Fibroblast of pulmonary artery (primary cell): Measurements from ENCODE around the gene DHCR24.

Experiments
- DNase-seq: peaks from one replicate; pipeline ENCODE4 v3.0.0-alpha.2; 2010; ENCODE audit warnings: low read depth
- H3K4me3 ChIP-seq: replicated peaks from 2 replicates; pipeline ENCODE4 v1.5.1; 2011; ENCODE audit warnings: low read depth, mild to moderate bottlenecking, control low read depth, low read length, moderate library complexity
- TF ChIP-seq, protein P1 (sequence below): IDR thresholded peaks from 2 replicates; pipeline ENCODE4 v1.5.1; 2011; ENCODE audit warnings: mild to moderate bottlenecking, control low read depth, low read length, inconsistent platforms; ENCODE audit errors: missing control alignments

DHCR24 gene

DNA sequence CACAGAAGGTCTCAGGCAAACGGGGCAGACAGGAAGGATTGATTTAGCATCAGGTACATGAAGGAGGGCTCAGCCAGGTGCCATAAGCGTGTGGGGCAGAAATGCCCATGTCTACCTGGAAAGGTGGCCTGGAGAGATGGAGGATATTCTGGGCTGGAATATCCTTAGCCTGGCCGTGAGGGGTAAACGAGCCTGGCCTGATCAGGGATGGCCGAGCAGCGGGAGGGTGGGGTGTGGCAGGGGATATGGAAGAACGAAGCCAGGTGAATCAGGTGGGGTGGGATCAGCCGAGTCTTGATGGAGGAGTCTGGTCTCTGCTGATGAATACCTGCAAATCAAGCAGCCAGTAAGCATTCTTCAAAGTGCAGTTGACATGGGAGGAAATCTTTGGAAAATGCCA lies 50.4 kb downstream of the DHCR24 start:
- DNase-seq = no peak
- TF ChIP-seq, protein P1, sequence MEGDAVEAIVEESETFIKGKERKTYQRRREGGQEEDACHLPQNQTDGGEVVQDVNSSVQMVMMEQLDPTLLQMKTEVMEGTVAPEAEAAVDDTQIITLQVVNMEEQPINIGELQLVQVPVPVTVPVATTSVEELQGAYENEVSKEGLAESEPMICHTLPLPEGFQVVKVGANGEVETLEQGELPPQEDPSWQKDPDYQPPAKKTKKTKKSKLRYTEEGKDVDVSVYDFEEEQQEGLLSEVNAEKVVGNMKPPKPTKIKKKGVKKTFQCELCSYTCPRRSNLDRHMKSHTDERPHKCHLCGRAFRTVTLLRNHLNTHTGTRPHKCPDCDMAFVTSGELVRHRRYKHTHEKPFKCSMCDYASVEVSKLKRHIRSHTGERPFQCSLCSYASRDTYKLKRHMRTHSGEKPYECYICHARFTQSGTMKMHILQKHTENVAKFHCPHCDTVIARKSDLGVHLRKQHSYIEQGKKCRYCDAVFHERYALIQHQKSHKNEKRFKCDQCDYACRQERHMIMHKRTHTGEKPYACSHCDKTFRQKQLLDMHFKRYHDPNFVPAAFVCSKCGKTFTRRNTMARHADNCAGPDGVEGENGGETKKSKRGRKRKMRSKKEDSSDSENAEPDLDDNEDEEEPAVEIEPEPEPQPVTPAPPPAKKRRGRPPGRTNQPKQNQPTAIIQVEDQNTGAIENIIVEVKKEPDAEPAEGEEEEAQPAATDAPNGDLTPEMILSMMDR = no peak
- H3K4me3 ChIP-seq = no peak overlapping the region

DNA sequence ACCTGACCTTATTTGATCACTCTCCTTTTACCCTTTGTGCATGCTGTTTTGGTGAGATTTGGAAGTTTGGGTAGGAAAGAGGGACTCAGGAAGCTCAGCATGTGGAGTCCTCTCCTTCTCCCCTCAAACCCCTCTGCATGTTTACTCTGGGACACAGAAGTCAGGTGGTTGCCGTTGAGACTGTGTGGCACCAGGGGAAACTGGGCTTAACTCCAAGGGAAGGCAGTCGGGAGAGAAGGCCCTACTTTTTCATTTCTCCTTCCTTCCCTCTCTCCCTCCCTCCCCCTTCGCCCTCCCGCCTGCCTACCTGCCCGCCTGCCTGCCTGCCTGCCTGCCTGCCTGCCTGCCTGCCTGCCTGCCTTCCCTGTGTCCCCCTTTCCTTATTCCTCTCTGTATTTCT lies 51.0 kb downstream of the DHCR24 start:
- TF ChIP-seq, protein P1 = no peak
- no peak for DNase-seq
- no peak overlapping the region for H3K4me3 ChIP-seq

DNA sequence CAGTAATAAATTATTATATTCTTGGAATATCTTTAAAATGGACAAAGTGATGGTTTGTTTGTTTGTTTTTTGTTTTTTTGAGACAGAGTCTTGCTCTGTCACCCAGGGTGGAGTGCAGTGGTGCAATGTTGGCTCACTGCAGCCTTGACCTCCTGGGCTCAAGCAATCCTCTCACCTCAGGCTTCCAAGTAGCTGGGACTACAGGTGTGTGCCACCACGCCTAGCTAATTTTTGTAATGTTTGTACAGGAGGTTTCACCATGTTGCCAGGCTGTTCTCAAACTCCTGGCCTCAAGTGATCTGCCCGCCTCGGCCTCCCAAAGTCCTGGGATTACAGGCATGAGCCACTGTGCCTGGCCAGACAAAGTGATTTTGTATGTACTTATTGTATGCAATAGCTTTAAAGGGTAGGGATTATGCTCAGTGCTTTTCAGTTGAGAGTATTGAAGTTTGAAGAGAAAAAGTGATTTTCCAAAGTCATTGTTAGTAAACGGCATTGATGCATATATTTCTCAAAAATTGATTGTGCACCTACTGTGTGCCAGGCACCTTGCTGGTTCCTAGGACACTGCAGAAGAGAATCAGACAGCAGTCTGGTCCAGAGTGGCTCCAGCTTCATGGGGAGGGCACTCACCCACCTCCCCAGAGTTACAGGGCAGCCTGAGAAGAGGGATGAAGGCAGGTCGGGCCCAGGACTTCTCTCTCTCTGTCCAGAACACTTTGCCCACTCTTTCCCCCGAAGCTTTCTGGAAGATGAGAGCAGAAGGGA lies 51.7 kb downstream of the DHCR24 start:
- H3K4me3 ChIP-seq = no peak overlapping the region
- DNase-seq = no peak
- TF ChIP-seq, protein P1 = no peak

DNA sequence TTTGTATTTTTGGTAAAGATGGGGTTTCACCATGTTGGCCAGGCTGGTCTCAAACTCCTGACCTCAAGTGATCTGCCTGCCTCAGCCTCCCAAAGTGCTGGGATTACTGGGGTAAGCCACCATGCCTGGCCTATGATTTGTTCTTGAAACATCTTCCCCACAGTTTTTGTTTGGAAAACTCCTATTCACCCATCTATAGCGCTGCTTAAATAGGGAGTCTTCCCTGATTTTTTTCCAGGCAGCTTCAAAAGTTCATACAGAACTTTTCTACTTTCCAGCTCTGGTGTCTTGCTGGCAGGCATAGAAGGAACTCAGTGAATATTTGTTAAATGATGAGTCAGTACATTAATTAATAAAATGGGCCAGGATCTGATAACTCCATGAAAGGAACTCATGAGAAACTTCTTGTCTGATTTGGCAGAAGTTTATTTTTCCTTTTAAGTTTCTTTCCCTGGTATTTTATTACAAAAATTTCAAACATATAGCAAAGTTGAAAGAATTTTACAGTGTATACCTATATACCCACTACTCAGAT lies 52.9 kb downstream of the DHCR24 start:
- TF ChIP-seq, protein P1 = no peak
- H3K4me3 ChIP-seq = no peak overlapping the region
- DNase-seq = no peak

DNA sequence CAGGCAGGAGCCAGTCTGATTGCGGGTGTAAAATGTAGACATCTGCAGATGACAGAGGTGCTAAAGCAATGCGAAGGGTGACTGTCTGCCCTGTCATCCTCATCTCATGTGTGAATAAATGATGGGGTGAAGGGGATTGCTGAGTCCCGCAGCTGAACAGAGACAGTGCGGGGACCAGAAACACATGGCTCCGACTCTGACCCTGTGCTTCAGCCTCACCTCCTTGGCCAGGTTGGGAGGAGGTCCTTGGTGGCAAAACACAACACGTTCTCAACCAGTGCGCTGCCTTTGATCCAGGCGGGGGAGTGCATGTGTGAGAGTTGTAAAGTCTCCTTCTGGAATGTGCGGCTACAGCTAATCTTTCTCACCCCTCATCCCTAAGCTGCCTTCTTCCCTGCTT lies 53.9 kb downstream of the DHCR24 start:
- DNase-seq = no peak
- no peak overlapping the region for H3K4me3 ChIP-seq
- TF ChIP-seq, protein P1 = no peak

DNA sequence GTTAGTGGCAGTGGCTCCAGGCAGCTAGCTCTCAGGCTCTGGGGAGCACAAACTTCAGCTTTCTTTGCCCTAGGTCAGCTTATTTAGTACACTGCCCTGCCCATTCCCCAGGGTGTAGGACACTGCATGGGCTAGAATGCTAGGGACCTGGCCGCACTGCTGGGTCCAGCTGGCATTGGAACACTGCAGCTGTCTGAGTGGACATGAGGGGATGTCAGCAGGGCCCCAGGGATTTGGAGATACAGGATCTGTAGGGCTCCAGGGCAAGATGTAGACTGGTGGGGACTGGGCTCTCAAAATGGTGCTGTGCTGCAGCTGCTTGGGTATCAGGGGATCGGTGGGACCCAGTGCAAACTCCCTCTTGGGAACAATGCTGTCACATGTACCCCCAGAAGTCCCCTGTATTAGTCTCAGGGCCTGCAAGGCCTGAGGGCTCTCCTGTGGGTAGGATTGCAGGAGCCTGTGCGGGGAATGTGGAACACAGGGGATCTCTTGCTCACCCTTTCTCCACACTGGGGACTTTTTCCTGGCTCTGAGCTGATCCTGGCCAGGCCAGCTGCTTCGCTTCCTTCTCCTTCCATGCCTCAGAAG lies 60.7 kb downstream of the DHCR24 start:
- TF ChIP-seq, protein P1 = no peak
- DNase-seq = no peak
- H3K4me3 ChIP-seq = no peak overlapping the region

DNA sequence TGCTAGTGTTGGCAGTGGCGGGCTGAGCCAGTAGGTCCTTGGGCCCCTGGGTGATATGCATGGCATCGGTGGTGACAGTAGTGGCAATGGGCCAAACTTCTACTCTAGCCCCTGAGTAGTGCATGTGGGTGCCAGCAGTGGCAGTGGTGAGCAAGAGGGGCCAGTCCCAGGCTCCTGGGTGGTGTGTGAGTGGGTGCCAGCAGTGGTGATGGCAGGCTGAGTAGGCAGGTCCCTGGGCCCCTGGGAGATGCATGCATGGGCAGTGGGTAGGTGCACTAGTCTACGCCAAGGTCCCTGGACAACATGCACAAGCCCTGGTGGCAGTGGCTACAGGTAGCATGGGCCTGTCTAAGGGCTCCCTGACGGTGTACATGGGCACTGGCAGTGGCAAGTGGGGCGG lies 61.3 kb downstream of the DHCR24 start:
- TF ChIP-seq, protein P1 = no peak

More for the DNA sequence above, 61.3 kb downstream of the DHCR24 start:
- no peak overlapping the region for H3K4me3 ChIP-seq
- DNase-seq = no peak
